Effector memory CD8-positive, alpha-beta T cell (primary cell): Measurements from ENCODE around the gene NCOA4.
A peak's percentile ranks its signal among the peaks of the same experiment; 100 is the strongest.

Experiments
- ATAC-seq: fragments of 150-1000 bp; cut with Tn5 transposase; replicated peaks from 2 replicates; pipeline ENCODE4 v1.10.0; 2021; ENCODE audit warnings: mild to moderate bottlenecking, moderate library complexity
- DNase-seq, 3 experiments: peaks; one replicate each; pipeline ENCODE4 v3.0.0; 2021
- H3K27ac Mint-ChIP-seq, 2 donors: one replicate each; pipeline ENCODE4 v1.8.0; 2022; ENCODE audit warnings: mild to moderate bottlenecking in 2 of 2, mixed read lengths in 2 of 2, moderate library complexity in 2 of 2
- H3K27me3 Mint-ChIP-seq, 2 donors: one replicate each; pipeline ENCODE4 v1.8.0; 2022; ENCODE audit warnings: mixed read lengths in 2 of 2
- H3K36me3 Mint-ChIP-seq: one replicate; pipeline ENCODE4 v1.8.0; 2022; ENCODE audit warnings: mild to moderate bottlenecking, moderate library complexity, mixed read lengths; ENCODE audit not compliant: insufficient read depth
- H3K4me1 Mint-ChIP-seq, 2 donors: one replicate each; pipeline ENCODE4 v1.8.0; 2022; ENCODE audit warnings: low read depth in 2 of 2, mixed read lengths in 2 of 2
- H3K4me3 Mint-ChIP-seq, 2 donors: one replicate each; pipeline ENCODE4 v1.8.0; 2022; ENCODE audit warnings: mild to moderate bottlenecking in 2 of 2, mixed read lengths in 2 of 2, moderate library complexity in 2 of 2
- H3K9me3 Mint-ChIP-seq, 2 donors: one replicate each; pipeline ENCODE4 v1.8.0; 2022; ENCODE audit warnings: mixed read lengths in 2 of 2

Gene NCOA4

DNA sequence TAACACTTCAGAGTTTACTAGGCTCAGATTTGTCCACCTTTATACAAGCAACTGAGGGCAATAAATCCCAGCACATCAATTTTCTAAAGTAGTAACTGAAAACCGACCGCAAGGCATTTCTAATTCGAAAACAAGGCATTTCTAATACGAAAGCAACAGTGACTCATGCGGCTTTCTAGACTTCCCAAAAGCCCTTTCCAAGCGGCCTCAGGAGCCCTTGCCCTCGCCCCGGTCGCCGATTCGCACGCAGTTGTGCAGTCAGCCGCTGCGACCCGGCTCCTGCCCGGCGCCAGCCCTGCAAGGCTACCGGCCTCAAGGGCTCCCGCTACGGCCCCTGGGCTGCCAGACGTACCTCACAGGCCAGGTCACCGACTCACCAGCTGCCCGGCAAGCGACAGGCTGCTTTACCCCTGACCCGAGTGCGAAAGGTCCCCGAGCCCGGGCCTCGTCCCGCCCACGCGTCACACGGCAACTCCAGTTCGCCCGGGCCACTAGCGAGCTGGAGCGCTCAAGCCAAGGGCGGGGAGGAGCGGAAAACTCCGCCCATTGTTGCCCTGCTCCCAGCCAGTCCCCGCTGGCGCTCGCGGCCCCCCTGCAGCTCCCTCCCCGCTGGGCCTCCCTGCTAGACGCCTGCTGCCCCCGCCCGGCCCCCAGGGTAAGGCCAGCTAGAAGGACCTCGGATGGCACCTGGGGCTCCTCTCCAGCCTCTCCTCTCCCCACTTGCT lies 7.3 kb downstream of the NCOA4 start:
- peaks cover 49 to 78% of the 10 kb centered on the region in 2 donors for H3K4me1 Mint-ChIP-seq
- peak overlapping the region; percentile 83 to 90 for H3K4me3 Mint-ChIP-seq
- H3K36me3 Mint-ChIP-seq: peaks cover 17% of the 10 kb centered on the region
- peak overlapping the region; percentile 71 to 83 for H3K27ac Mint-ChIP-seq
- H3K9me3 Mint-ChIP-seq: no peaks in the 10 kb centered on the region
- ATAC-seq: peak; percentile 96
- no peaks in the 10 kb centered on the region for H3K27me3 Mint-ChIP-seq
- DNase-seq: peak; percentile 65 to 73 (median 70)

DNA sequence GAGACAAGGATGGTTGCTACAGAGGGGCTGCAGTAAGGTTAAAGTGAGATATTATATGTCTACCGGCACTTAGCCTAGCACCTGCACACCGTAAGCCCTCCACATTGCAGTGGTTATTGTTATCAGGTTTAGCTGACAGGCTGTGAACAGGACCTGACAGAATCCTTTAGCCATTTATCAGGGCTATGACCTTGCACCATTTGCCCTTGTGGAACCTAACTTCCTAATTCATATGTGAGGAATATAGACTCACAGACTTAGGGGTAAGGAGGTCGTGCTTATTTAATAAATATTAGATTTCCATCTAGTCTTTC lies 10.1 kb downstream of the NCOA4 start:
- peaks cover 21% of the 10 kb centered on the region for H3K36me3 Mint-ChIP-seq
- no peak overlapping the region for H3K4me3 Mint-ChIP-seq
- H3K27ac Mint-ChIP-seq: peak overlapping the region in 1 of 2 donors; percentile 59
- ATAC-seq: no peak
- H3K9me3 Mint-ChIP-seq: no peaks in the 10 kb centered on the region
- H3K4me1 Mint-ChIP-seq: peaks cover 35 to 71% of the 10 kb centered on the region in 2 donors
- no peak for DNase-seq
- H3K27me3 Mint-ChIP-seq: no peaks in the 10 kb centered on the region

DNA sequence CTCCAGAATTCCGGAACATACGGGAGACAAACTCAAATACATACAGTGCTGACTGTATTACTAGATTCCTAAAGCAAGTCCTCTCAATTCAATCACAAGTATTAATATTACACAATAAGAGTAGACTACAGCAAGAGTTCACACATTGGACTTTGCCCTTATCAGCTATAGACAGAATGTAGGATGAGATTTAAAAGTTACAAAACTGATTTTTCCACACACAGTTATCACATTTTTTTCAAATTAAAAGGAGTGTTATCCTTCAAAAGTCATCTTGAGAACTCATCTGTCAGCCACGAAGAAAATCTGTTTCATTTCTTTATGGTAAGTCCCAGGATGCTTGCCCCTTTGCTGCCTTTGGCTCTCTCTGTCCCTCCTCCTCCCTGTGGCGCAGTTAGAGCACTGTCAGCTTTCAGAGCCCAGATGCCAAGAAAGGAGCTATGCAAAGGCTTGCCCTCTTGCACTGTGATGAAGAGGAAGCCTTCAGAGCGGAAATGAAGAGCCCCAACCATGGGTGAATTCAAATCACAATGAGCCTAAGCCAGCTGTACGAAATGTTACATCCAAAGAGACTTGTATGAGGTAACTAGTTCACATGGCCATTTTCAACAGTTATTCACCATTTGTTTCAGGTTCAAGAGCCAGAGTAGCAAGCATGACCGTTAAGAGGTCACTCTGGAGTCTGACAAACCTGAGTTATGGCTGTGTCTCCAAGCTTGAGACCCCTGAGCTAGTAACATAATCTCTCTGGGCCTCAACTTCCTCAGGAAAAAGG lies 10.7 kb downstream of the NCOA4 start:
- ATAC-seq: no peak
- Mint-ChIP-seq H3K4me3 (peak overlapping the region; percentile 32 to 51), H3K4me1 (peaks cover 30 to 65% of the 10 kb centered on the region in 2 donors), H3K9me3 (no peaks in the 10 kb centered on the region), H3K27me3 (no peaks in the 10 kb centered on the region), H3K27ac (peak overlapping the region; percentile 59 to 91), H3K36me3 (peaks cover 24% of the 10 kb centered on the region)
- no peak for DNase-seq

DNA sequence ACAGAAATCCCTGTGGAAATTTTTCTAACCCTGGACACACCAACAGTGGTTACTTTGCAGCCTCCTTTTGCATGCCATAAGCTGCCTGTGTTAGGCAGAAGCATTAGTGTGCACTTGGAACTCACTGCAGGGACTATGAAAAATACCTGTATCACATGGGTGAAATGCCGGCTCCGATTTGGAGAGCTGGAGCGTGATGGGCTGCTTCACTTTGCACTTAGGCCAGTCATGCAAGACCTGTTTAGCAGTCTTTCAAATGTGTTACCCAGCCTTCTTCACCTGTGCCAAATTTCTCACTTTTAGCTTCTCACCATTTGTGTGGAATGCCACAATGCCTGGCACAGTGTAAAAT lies 11.3 kb downstream of the NCOA4 start:
- DNase-seq: no peak
- ATAC-seq: no peak
- no peak overlapping the region for H3K4me3 Mint-ChIP-seq
- H3K27me3 Mint-ChIP-seq: no peaks in the 10 kb centered on the region
- no peaks in the 10 kb centered on the region for H3K9me3 Mint-ChIP-seq
- peak overlapping the region in 1 of 2 donors; percentile 59 for H3K27ac Mint-ChIP-seq
- peaks cover 30% of the 10 kb centered on the region for H3K36me3 Mint-ChIP-seq
- peaks cover 27 to 59% of the 10 kb centered on the region in 2 donors for H3K4me1 Mint-ChIP-seq

DNA sequence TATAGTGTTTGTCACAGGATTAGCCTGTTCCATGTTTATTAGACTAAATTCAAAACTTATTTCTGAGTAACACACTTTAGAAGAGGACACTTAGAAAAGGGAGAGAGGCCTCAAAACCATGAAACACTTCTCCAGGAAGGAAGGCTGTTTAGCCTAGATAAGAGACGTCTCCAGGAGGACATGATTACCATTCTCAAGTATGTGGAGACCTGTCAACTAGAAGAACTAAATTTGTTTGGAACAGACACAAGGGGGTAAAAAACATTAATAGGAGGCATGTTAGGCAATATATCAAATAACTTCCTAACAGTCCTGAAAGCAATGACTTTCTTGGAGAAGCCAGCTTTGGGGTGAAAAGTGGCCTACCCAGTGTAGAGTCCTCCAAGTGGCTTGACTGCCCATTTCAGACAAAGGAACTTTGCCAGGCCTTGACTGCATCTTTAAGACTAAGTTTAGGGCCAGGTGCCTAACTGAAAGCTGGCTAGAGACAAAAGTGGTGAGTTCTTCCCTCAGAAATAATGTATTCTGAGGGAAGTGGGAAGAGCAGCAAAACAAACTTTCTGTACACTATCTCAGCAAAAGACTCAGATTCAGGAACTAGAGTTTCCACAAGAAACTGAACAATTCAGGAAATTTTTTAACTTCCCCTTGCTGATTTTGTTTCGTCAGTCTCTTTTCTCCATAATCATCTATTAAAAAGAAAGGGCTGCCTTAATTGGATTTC lies 11.8 kb downstream of the NCOA4 start:
- peak overlapping the region; percentile 33 to 67 for H3K27ac Mint-ChIP-seq
- H3K36me3 Mint-ChIP-seq: peaks cover 35% of the 10 kb centered on the region
- no peaks in the 10 kb centered on the region for H3K9me3 Mint-ChIP-seq
- H3K4me3 Mint-ChIP-seq: no peak overlapping the region
- DNase-seq (no peak), ATAC-seq (no peak)
- H3K4me1 Mint-ChIP-seq: peaks cover 25 to 54% of the 10 kb centered on the region in 2 donors
- H3K27me3 Mint-ChIP-seq: no peaks in the 10 kb centered on the region

DNA sequence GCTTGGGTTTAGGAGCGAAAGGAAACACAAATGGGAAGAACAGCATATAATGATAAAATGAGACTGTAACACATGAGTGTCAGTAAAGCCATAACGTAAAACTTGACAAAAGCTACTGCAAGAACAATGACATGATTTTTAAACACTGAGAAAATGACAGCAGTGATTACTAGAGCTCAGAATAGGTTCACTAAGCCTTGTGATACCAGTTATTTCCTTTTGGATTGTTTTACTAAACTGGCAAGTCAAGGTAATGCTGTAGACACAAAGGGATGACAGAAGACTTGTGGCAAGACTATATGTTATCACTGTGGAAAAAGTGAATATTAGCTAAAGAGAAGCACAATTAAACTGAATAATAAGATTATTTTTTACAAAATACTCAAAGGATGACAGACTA lies 12.7 kb downstream of the NCOA4 start:
- ATAC-seq (no peak), DNase-seq (no peak)
- Mint-ChIP-seq H3K4me3 (no peak overlapping the region), H3K27me3 (no peaks in the 10 kb centered on the region), H3K27ac (peak overlapping the region; percentile 33 to 67), H3K9me3 (no peaks in the 10 kb centered on the region), H3K36me3 (peaks cover 44% of the 10 kb centered on the region), H3K4me1 (peaks cover 21 to 49% of the 10 kb centered on the region in 2 donors)

DNA sequence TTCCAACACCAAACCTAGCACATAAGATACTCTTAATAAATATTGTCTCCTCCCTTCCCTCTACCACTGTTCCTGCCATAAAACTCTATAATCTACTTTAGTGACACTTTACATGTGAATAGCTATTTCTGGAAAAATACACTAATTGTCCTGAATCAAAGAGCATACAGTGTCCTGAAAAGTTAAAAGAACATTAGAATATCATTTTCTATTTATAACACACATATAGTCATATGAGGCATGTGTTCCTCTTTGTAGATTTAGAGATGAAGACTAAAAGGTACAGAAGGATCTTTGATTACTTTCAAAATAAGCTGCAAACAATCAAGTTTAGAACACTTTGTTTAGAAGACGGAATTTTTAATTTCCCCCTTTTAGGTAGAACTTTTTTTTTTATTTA lies 13.6 kb downstream of the NCOA4 start:
- H3K27me3 Mint-ChIP-seq: no peaks in the 10 kb centered on the region
- H3K27ac Mint-ChIP-seq: peak overlapping the region in 1 of 2 donors; percentile 54
- peaks cover 47% of the 10 kb centered on the region for H3K36me3 Mint-ChIP-seq
- H3K4me3 Mint-ChIP-seq: no peak overlapping the region
- no peak for ATAC-seq
- no peaks in the 10 kb centered on the region for H3K9me3 Mint-ChIP-seq
- no peak for DNase-seq
- peaks cover 18 to 40% of the 10 kb centered on the region in 2 donors for H3K4me1 Mint-ChIP-seq

DNA sequence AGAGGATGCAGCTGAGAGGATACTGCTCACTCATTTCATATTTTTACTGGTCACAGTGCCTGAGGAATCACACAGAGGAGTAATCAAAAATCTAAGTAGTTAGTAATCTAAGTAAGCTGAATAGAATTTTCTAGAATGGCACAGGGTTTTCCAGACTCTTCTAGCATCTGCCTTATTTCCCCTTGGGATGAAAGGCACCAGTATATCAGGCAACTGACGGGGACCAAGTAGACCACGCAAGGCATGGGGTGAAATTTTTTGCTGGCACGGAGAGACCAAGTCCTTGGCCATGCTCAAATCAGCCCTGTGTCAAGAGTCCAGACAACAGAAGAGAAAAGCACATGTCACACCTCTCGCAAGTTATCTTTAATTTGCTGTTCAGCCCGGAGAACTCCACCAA lies 14.2 kb downstream of the NCOA4 start:
- Mint-ChIP-seq H3K27ac (peak overlapping the region in 1 of 2 donors; percentile 54), H3K36me3 (peaks cover 50% of the 10 kb centered on the region), H3K9me3 (no peaks in the 10 kb centered on the region), H3K4me1 (peaks cover 14 to 36% of the 10 kb centered on the region in 2 donors), H3K4me3 (no peak overlapping the region), H3K27me3 (no peaks in the 10 kb centered on the region)
- ATAC-seq: no peak
- DNase-seq: no peak

DNA sequence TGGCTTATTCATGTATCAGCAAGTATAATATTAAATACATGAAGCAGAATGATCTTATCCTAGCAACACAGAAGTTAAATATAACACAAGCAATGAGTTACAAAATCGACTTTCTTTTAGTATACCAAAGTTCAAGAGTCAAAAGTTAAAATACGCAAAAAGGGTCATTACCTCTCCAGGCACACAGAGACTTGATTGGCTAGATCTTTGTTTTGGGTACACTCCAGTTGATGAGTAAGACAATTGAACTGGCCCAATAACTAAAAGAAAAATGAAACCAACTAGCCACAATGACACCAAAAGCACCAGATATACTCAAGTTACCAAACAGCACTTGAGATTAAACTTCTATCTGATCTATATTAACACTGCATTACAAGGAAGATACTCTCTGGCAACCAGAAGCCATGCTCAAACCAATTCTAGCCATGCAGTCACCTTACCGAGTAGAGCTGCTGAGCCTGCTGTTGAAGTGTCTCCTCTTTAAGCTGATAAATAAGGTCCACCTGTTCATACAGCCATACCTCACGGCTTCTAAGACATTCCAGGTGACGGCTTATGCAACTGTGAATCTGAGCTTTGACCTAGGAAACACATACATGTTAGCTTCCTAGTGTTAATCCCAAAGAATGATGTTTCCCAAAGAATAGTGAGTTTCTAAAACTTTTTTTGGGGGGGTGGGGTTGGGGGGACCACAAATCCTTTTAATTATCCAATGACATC lies 15.6 kb downstream of the NCOA4 start:
- no peaks in the 10 kb centered on the region for H3K27me3 Mint-ChIP-seq
- no peak overlapping the region for H3K4me3 Mint-ChIP-seq
- H3K27ac Mint-ChIP-seq: peak overlapping the region in 1 of 2 donors; percentile 44
- ATAC-seq (no peak), DNase-seq (no peak)
- no peaks in the 10 kb centered on the region for H3K9me3 Mint-ChIP-seq
- peaks cover 10 to 31% of the 10 kb centered on the region in 2 donors for H3K4me1 Mint-ChIP-seq
- peaks cover 64% of the 10 kb centered on the region for H3K36me3 Mint-ChIP-seq

DNA sequence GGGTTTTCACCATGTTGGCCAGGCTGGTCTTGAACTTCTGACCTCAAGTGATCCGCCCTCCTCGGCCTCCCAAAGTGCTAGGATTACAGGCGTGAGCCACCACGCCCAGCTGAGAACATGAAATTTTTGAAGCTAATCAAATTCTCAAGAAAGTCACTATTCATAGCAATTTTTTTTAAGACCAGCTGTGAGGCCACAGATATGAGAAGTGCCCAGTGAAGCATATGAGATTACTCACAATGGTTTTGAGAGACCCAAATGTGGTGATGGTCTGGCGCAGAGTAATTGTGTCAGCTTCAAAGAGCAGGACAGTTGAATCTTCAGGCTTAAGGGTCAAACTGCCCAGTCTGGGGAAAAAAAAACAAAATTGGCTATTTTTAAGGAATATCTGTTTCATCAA lies 16.2 kb downstream of the NCOA4 start:
- no peak for DNase-seq
- Mint-ChIP-seq H3K36me3 (peaks cover 70% of the 10 kb centered on the region), H3K27ac (no peak overlapping the region), H3K4me1 (peaks cover 6 to 24% of the 10 kb centered on the region in 2 donors), H3K27me3 (no peaks in the 10 kb centered on the region), H3K9me3 (no peaks in the 10 kb centered on the region), H3K4me3 (no peak overlapping the region)
- ATAC-seq: no peak

DNA sequence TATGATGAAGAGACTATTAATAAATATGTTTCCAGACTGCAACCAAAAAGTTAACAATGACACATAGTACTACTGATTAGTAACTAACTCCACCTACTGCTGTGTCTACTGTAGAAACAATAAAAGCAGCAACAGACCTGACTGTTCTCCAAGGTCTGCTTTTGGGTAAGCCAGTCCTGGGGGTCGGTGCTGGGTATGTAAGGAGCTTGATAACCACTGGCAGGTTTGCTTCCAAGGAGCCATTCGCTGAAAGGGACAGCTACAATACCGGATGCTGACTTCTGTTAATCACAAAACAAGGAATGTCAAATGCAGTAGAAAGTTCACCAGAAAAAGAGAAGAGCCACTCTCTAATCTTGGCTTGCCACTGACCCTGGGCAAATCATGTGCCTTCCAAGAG lies 17.7 kb downstream of the NCOA4 start:
- no peak for ATAC-seq
- Mint-ChIP-seq H3K4me3 (no peak overlapping the region), H3K27ac (peak overlapping the region in 1 of 2 donors; percentile 31), H3K36me3 (peaks cover 81% of the 10 kb centered on the region), H3K9me3 (no peaks in the 10 kb centered on the region), H3K27me3 (no peaks in the 10 kb centered on the region), H3K4me1 (peaks cover 3 to 12% of the 10 kb centered on the region in 2 donors)
- DNase-seq: no peak

DNA sequence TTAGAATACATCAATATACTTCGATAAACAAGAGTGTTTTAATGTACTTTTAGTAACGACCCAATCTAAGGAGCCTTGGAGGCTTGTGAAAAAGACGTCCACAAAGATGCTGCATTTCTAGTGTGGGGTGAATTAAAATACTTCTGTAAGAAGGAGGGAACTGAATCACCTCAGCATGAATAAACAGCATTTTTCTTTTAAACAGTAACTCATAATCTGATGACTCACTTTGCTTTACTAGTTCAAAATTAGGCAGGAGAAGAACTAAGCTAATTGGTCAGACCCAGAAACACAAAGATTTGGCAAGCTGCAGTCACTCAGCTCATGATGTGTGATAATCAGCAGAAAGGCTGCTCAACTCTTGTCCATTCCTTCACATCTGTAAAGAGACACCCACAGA lies 24.2 kb downstream of the NCOA4 start:
- Mint-ChIP-seq H3K9me3 (no peaks in the 10 kb centered on the region), H3K4me1 (no peaks in the 10 kb centered on the region), H3K27ac (peak overlapping the region; percentile 15 to 56), H3K27me3 (no peaks in the 10 kb centered on the region), H3K4me3 (no peak overlapping the region), H3K36me3 (peaks cover 95% of the 10 kb centered on the region)
- ATAC-seq (no peak), DNase-seq (no peak)

DNA sequence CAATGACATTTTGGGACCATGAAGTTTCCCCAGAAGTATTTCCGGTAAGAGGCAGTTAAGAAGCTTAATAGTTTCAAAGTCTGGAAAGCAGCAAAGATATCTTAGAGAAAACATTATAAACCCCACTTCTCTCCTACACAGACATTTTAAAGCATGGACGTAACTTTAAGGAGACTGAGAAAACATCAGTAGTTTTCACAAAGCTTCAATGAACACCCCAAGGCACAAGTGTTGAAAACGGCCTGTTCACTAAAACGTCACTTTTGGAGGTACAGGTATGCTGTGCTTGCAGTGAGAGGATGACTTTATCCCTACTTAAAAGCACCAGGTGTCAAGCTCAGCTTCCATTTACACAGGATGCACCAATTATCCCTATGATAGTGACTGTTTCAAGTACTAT lies 25.0 kb downstream of the NCOA4 start:
- Mint-ChIP-seq H3K9me3 (no peaks in the 10 kb centered on the region), H3K27ac (no peak overlapping the region), H3K4me1 (no peaks in the 10 kb centered on the region), H3K27me3 (no peaks in the 10 kb centered on the region), H3K4me3 (no peak overlapping the region), H3K36me3 (peaks cover 87% of the 10 kb centered on the region)
- ATAC-seq (no peak), DNase-seq (no peak)
